Endodermal cell (in vitro differentiated cells): Measurements from ENCODE around the gene SUPT20H. TPM values are rescaled to one million over a fixed set of nuclear protein-coding genes. Genes with fewer than 3 reads are reported as not detected.

Experiments
- DNase-seq: peaks from one replicate; pipeline ENCODE4 v3.0.0-alpha.2; 2017
- H3K27ac ChIP-seq: 2 replicates; pipeline ENCODE4 v1.5.1; 2013; ENCODE audit warnings: mild to moderate bottlenecking, low read depth, low read length, moderate library complexity
- H3K27me3 ChIP-seq: 2 replicates; pipeline ENCODE4 v1.6.1; 2013; ENCODE audit warnings: mild to moderate bottlenecking, low read length, moderate library complexity; ENCODE audit not compliant: insufficient read depth, control insufficient read depth, poor library complexity, severe bottlenecking
- H3K36me3 ChIP-seq: 2 replicates; pipeline ENCODE4 v1.7.0; 2013; ENCODE audit warnings: mild to moderate bottlenecking, low read length, moderate library complexity; ENCODE audit not compliant: control insufficient read depth, insufficient read depth
- H3K4me1 ChIP-seq: one replicate; pipeline ENCODE4 v1.7.0; 2013; ENCODE audit warnings: low read length; ENCODE audit not compliant: control insufficient read depth, insufficient read depth
- H3K4me3 ChIP-seq: 2 replicates; pipeline ENCODE4 v1.5.1; 2013; ENCODE audit warnings: mild to moderate bottlenecking, low read length, moderate library complexity
- H3K9ac ChIP-seq: 2 replicates; pipeline ENCODE4 v1.6.1; 2013; ENCODE audit warnings: mild to moderate bottlenecking, low read length, moderate library complexity; ENCODE audit not compliant: poor library complexity, severe bottlenecking; ENCODE audit errors: extremely low read depth
- H3K9me3 ChIP-seq: 2 replicates; pipeline ENCODE4 v1.6.1; 2013; ENCODE audit warnings: mild to moderate bottlenecking, low read length, moderate library complexity; ENCODE audit not compliant: control insufficient read depth
- H3K27ac Mint-ChIP-seq: 2 replicates; pipeline ENCODE4 v1.8.0; 2020; ENCODE audit warnings: mixed read lengths
- H3K27me3 Mint-ChIP-seq: 2 replicates; pipeline ENCODE4 v1.8.0; 2021; ENCODE audit warnings: mild to moderate bottlenecking, mixed read lengths; ENCODE audit not compliant: insufficient read depth
- H3K36me3 Mint-ChIP-seq: 2 replicates; pipeline ENCODE4 v1.8.0; 2020; ENCODE audit warnings: low read depth, mixed read lengths
- H3K4me1 Mint-ChIP-seq: 2 replicates; pipeline ENCODE4 v1.8.0; 2020; ENCODE audit warnings: mixed read lengths
- H3K4me3 Mint-ChIP-seq: 2 replicates; pipeline ENCODE4 v1.8.0; 2020; ENCODE audit warnings: mild to moderate bottlenecking, moderate library complexity, mixed read lengths
- H3K9me3 Mint-ChIP-seq: 2 replicates; pipeline ENCODE4 v1.8.0; 2020; ENCODE audit warnings: mild to moderate bottlenecking, mixed read lengths
- WGBS, 2 experiments: methylation state at CpG; one replicate each; pipeline versions ENCODE4 v1.1.5 to v1.1.7; 2013; ENCODE audit warnings: missing lambda C conversion rate in 2 of 2, mixed read lengths in 1 of 2; ENCODE audit not compliant: insufficient coverage in 1 of 2, insufficient read length in 1 of 2; 5-methylcytosine and 5-hydroxymethylcytosine counted together
- total RNA-seq, 2 donors: library from RNA; stranded (reverse); fragmentation: NEBNext Ultra II Directional in 1 of 2; extraction: Animal tissue kit (Norgen Biotek cat#: 25700) in 1 of 2; gene quantifications; 2 replicates in 1 of 2; 3 replicates in 1 of 2; pipeline ENCODE4 v1.2.1, GENCODE V29; 2021
- TF ChIP-seq, protein P1 (sequence below): fragments of 200-600 bp; sonication (generic); conservative IDR thresholded peaks from 2 replicates; pipeline ENCODE4 v1.5.0; 2021; ENCODE audit warnings: antibody characterized with exemption, mild to moderate bottlenecking

SUPT20H gene
- total RNA-seq, 2 donors from 2014 or later, result 84.8 to 102 TPM

- Mint-ChIP-seq H3K36me3 (peaks cover 67% of the 10 kb centered on the region), H3K4me3 (no peak overlapping the region), H3K27me3 (no peaks in the 10 kb centered on the region), H3K27ac (no peak overlapping the region), H3K4me1 (no peaks in the 10 kb centered on the region), H3K9me3 (peaks cover 1% of the 10 kb centered on the region)
- DNase-seq, result no peak
- TF ChIP-seq, protein P1, sequence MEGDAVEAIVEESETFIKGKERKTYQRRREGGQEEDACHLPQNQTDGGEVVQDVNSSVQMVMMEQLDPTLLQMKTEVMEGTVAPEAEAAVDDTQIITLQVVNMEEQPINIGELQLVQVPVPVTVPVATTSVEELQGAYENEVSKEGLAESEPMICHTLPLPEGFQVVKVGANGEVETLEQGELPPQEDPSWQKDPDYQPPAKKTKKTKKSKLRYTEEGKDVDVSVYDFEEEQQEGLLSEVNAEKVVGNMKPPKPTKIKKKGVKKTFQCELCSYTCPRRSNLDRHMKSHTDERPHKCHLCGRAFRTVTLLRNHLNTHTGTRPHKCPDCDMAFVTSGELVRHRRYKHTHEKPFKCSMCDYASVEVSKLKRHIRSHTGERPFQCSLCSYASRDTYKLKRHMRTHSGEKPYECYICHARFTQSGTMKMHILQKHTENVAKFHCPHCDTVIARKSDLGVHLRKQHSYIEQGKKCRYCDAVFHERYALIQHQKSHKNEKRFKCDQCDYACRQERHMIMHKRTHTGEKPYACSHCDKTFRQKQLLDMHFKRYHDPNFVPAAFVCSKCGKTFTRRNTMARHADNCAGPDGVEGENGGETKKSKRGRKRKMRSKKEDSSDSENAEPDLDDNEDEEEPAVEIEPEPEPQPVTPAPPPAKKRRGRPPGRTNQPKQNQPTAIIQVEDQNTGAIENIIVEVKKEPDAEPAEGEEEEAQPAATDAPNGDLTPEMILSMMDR, result no peak
- H3K4me3 ChIP-seq, result no peak overlapping the region
- H3K9me3 ChIP-seq, result no peaks in the 10 kb centered on the region
- H3K36me3 ChIP-seq, result peaks cover 100% of the 10 kb centered on the region
- no peak overlapping the region for H3K9ac ChIP-seq
- 89% methylated on average over 1 of the region's 2 CpGs; no CpG with 5 or more reads in 1 of the 2 experiments for WGBS, 2 experiments
- no peaks in the 10 kb centered on the region for H3K4me1 ChIP-seq
- H3K27ac ChIP-seq, result no peak overlapping the region
- no peaks in the 10 kb centered on the region for H3K27me3 ChIP-seq
These were observed 47.7 kb downstream of the SUPT20H start for GRCh38 chr13:37011788-37012187.

DNA sequence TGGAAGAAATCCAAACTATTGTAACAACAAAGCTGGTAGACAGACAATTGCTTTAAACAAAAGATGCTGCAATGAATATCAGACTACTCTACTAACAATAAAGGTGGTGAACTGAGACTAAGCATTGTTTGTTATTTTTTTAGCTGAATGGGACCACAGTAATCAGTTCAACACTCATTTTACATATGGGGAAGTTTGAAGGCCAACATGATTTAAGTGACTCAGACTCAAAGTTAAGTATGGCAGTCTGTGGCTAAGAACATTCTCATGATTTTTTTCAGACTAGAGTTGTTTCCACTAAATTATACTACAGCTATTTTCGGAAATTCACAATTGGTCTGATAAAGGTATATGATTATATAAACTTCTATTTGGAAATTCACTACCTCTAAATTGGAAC lies 48.5 kb downstream of the SUPT20H start:
- no peaks in the 10 kb centered on the region for H3K9me3 ChIP-seq
- Mint-ChIP-seq H3K9me3 (no peaks in the 10 kb centered on the region), H3K27me3 (no peaks in the 10 kb centered on the region), H3K27ac (no peak overlapping the region), H3K4me3 (no peak overlapping the region), H3K36me3 (peaks cover 66% of the 10 kb centered on the region), H3K4me1 (no peaks in the 10 kb centered on the region)
- no peak overlapping the region for H3K27ac ChIP-seq
- DNase-seq, result no peak
- WGBS, 2 experiments, result no CpG with 5 or more reads among the region's 1 CpG
- peaks cover 100% of the 10 kb centered on the region for H3K36me3 ChIP-seq
- H3K9ac ChIP-seq, result no peak overlapping the region
- H3K4me1 ChIP-seq, result no peaks in the 10 kb centered on the region
- H3K4me3 ChIP-seq, result no peak overlapping the region
- TF ChIP-seq, protein P1, result no peak
- H3K27me3 ChIP-seq, result no peaks in the 10 kb centered on the region

DNA sequence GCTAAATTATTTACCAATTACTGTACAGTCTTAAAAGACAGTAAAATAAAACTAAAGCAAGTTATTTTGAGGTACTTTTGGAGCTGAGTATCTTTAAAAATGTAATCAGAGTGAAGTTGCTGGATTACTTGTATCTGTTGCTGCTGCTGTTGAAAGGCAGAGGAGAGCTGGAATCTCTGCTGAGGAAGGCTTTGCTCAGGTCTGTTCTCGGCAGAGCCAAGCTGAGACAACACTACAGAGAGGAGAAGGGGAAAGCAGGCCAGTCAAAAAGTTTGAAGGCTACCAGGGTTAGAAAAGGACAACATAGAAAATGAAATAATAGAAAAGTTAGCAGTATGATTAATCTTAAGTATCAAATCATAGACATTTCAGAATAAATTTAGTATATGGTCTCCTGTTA lies 49.1 kb downstream of the SUPT20H start:
- Histone ChIP-seq H3K9me3 (no peaks in the 10 kb centered on the region), H3K36me3 (peaks cover 100% of the 10 kb centered on the region), H3K4me1 (no peaks in the 10 kb centered on the region), H3K9ac (no peak overlapping the region), H3K4me3 (no peak overlapping the region), H3K27me3 (no peaks in the 10 kb centered on the region), H3K27ac (no peak overlapping the region)
- no peaks in the 10 kb centered on the region for H3K4me1 Mint-ChIP-seq
- WGBS, 2 experiments, result 80 to 94% methylated on average over 1 of the region's 1 CpG
- H3K27ac Mint-ChIP-seq, result no peak overlapping the region
- DNase-seq, result no peak
- H3K36me3 Mint-ChIP-seq, result peaks cover 66% of the 10 kb centered on the region
- TF ChIP-seq, protein P1, result no peak
- no peaks in the 10 kb centered on the region for H3K9me3 Mint-ChIP-seq
- no peak overlapping the region for H3K4me3 Mint-ChIP-seq
- no peaks in the 10 kb centered on the region for H3K27me3 Mint-ChIP-seq
